ENCODE data around the gene RABIF. TPM values are rescaled to one million over a fixed set of nuclear protein-coding genes. Genes with fewer than 3 reads are reported as not detected.

RABIF gene
- total RNA-seq, 3 donors from 2014 or later (not counting 1 experiment from before 2014, with no cell fraction given): 13.3 to 26.4 (median 21.5) TPM

- intact Hi-C loops (cut with micrococcal nuclease): no loop called here
- ATAC-seq (no peak), DNase-seq (no peak)
- Mint-ChIP-seq H3K27ac (no peak overlapping the region), H3K9me3 (no peaks in the 10 kb centered on the region), H3K36me3 (no peaks in the 10 kb centered on the region), H3K4me3 (no peak overlapping the region), H3K27me3 (ENCODE audit: low read depth in 2 of 2) (no peaks in the 10 kb centered on the region), H3K4me1 (no peaks in the 10 kb centered on the region)
- H3K27ac ChIP-seq (ENCODE audit: low read length): no peak overlapping the region
- H3K4me1 ChIP-seq (ENCODE audit: control insufficient read depth, insufficient read depth, low read length): no peaks in the 10 kb centered on the region
- H3K36me3 ChIP-seq (ENCODE audit: control insufficient read depth, insufficient read depth, low read length): peaks cover 35% of the 10 kb centered on the region
- H3K4me3 ChIP-seq (ENCODE audit: low read length): no peak overlapping the region
- TF ChIP-seq, protein P1, sequence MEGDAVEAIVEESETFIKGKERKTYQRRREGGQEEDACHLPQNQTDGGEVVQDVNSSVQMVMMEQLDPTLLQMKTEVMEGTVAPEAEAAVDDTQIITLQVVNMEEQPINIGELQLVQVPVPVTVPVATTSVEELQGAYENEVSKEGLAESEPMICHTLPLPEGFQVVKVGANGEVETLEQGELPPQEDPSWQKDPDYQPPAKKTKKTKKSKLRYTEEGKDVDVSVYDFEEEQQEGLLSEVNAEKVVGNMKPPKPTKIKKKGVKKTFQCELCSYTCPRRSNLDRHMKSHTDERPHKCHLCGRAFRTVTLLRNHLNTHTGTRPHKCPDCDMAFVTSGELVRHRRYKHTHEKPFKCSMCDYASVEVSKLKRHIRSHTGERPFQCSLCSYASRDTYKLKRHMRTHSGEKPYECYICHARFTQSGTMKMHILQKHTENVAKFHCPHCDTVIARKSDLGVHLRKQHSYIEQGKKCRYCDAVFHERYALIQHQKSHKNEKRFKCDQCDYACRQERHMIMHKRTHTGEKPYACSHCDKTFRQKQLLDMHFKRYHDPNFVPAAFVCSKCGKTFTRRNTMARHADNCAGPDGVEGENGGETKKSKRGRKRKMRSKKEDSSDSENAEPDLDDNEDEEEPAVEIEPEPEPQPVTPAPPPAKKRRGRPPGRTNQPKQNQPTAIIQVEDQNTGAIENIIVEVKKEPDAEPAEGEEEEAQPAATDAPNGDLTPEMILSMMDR (IDR thresholded peaks at IDR 0.05): no peak
- 97% methylated on average over 3 of the region's 4 CpGs for WGBS (ENCODE audit: insufficient coverage)
- H3K9me3 ChIP-seq (ENCODE audit: control insufficient read depth, insufficient read depth, low read length): no peaks in the 10 kb centered on the region
- H3K27me3 ChIP-seq (ENCODE audit: control insufficient read depth, insufficient read depth, low read length): no peaks in the 10 kb centered on the region
Measured at GRCh38 chr1:202901555-202901954, 12.6 kb upstream of the RABIF start.

DNA sequence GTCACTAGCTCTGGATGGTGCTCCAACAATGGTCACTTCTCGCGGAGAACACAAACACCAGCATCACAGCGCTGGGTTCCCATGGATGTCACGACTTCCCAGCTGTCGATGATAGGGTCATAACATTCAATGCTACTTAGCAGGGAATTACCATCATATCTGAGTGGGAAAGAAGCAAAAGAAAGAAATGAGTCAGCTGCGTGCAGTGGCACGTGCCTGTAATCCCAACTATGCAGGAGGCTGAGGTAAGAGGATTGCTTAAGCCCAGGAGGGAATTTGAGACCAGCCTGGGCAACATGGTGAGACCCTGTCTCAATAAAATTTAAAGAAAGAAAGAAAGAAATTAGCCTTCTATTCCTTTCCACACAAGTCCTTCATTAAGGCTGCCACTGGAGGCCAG, 3.6 kb upstream of the RABIF start:
- Histone ChIP-seq H3K27me3 (ENCODE audit: control insufficient read depth, insufficient read depth, low read length) (no peaks in the 10 kb centered on the region), H3K27ac (ENCODE audit: low read length) (no peak overlapping the region), H3K4me3 (ENCODE audit: low read length) (no peak overlapping the region), H3K4me1 (ENCODE audit: control insufficient read depth, insufficient read depth, low read length) (peaks cover 9% of the 10 kb centered on the region), H3K9me3 (ENCODE audit: control insufficient read depth, insufficient read depth, low read length) (no peaks in the 10 kb centered on the region), H3K36me3 (ENCODE audit: control insufficient read depth, insufficient read depth, low read length) (peaks cover 47% of the 10 kb centered on the region)
- Mint-ChIP-seq H3K27ac (no peak overlapping the region), H3K9me3 (no peaks in the 10 kb centered on the region), H3K36me3 (peaks cover 27% of the 10 kb centered on the region), H3K27me3 (ENCODE audit: low read depth in 2 of 2) (no peaks in the 10 kb centered on the region), H3K4me1 (peaks cover 6 to 16% of the 10 kb centered on the region in 2 donors), H3K4me3 (no peak overlapping the region)
- no peak for ATAC-seq
- 96% methylated on average over 7 of the region's 7 CpGs for WGBS (ENCODE audit: insufficient coverage)
- TF ChIP-seq, protein P1 (IDR thresholded peaks at IDR 0.05): no peak
- DNase-seq: no peak
- intact Hi-C loops (cut with micrococcal nuclease): no loop called here

DNA sequence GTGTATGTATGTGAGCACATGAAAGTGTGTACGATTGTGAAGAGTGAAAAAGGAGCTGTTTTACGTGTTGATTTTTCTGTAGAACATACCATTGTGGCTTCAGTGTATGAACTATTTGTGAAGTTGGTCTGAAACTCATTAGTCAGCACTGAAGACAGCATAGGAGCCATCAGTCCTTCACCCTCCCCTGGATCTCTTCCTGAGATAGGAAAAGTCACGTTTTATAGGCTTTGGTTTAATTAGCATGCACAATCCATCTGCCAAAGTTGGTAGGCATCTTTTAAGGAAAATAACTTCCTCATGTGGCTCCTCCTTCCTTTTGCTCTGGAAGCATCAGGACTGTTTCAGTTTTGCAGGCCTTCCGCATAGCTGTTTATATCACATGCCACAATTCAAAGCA, 1.4 kb upstream of the RABIF start:
- no peak for DNase-seq
- H3K36me3 ChIP-seq (ENCODE audit: control insufficient read depth, insufficient read depth, low read length): peaks cover 31% of the 10 kb centered on the region

GRCh38 chr1:202888221-202888530, 773 bp downstream of the RABIF start:
- no peak for ATAC-seq
- peak overlapping the region; percentile 89 for H3K4me3 Mint-ChIP-seq
- WGBS (ENCODE audit: insufficient coverage): 0% methylated on average over 8 of the region's 10 CpGs
- peaks cover 20% of the 10 kb centered on the region for H3K36me3 ChIP-seq (ENCODE audit: control insufficient read depth, insufficient read depth, low read length)
- H3K4me3 ChIP-seq (ENCODE audit: low read length): peak overlapping the region; percentile 53
- H3K27ac ChIP-seq (ENCODE audit: low read length): peak overlapping the region; percentile 57
- peak overlapping the region; percentile 91 to 95 for H3K27ac Mint-ChIP-seq
- intact Hi-C loops (cut with micrococcal nuclease): loop anchor here (2.0 to 5.0 kb wide), 4 partner anchors 39 to 109 kb away; partner anchors contain the start of genes ADIPOR1, KLHL12 and PCAT6
- TF ChIP-seq, protein P1 (IDR thresholded peaks at IDR 0.05): no peak
- peaks cover 20 to 32% of the 10 kb centered on the region in 2 donors for H3K4me1 Mint-ChIP-seq
- peaks cover 13% of the 10 kb centered on the region for H3K36me3 Mint-ChIP-seq
- H3K27me3 ChIP-seq (ENCODE audit: control insufficient read depth, insufficient read depth, low read length): no peaks in the 10 kb centered on the region
- H3K9me3 ChIP-seq (ENCODE audit: control insufficient read depth, insufficient read depth, low read length): no peaks in the 10 kb centered on the region
- no peaks in the 10 kb centered on the region for H3K27me3 Mint-ChIP-seq (ENCODE audit: low read depth in 2 of 2)
- DNase-seq: no peak
- H3K9me3 Mint-ChIP-seq: no peaks in the 10 kb centered on the region
- peaks cover 9% of the 10 kb centered on the region for H3K4me1 ChIP-seq (ENCODE audit: control insufficient read depth, insufficient read depth, low read length)

More for the DNA sequence above, 1.4 kb upstream of the RABIF start:
- Histone ChIP-seq H3K4me1 (ENCODE audit: control insufficient read depth, insufficient read depth, low read length) (peaks cover 9% of the 10 kb centered on the region), H3K9me3 (ENCODE audit: control insufficient read depth, insufficient read depth, low read length) (no peaks in the 10 kb centered on the region), H3K27ac (ENCODE audit: low read length) (no peak overlapping the region), H3K27me3 (ENCODE audit: control insufficient read depth, insufficient read depth, low read length) (no peaks in the 10 kb centered on the region), H3K4me3 (ENCODE audit: low read length) (no peak overlapping the region)
- H3K27me3 Mint-ChIP-seq (ENCODE audit: low read depth in 2 of 2): no peaks in the 10 kb centered on the region
- TF ChIP-seq, protein P1 (IDR thresholded peaks at IDR 0.05): no peak
- no peaks in the 10 kb centered on the region for H3K9me3 Mint-ChIP-seq
- H3K27ac Mint-ChIP-seq: peak overlapping the region; percentile 91 to 95
- H3K4me1 Mint-ChIP-seq: peaks cover 9 to 21% of the 10 kb centered on the region in 2 donors
- no peak for ATAC-seq
- 89% methylated on average over 4 of the region's 4 CpGs for WGBS (ENCODE audit: insufficient coverage)
- peaks cover 21% of the 10 kb centered on the region for H3K36me3 Mint-ChIP-seq
- intact Hi-C loops (cut with micrococcal nuclease): no loop called here
- H3K4me3 Mint-ChIP-seq: no peak overlapping the region
